AG04450 (cell line): Measurements from ENCODE around the gene ABLIM2. TPM values are rescaled to one million over a fixed set of nuclear protein-coding genes. Genes with fewer than 3 reads are reported as not detected.

Experiments used
- CTCF ChIA-PET: fragments of 300-600, 350-600 bp; formaldehyde crosslinking; extraction: SDS; loops from one replicate; lab custom pipeline; 2022; ENCODE audit warnings: antibody characterized with exemption, inconsistent platforms; lab: Charles Lee
- POLR2A ChIA-PET: fragments of 350-600 bp; formaldehyde crosslinking; extraction: SDS; loops from one replicate; lab custom pipeline; 2021; ENCODE audit warnings: antibody characterized with exemption, inconsistent platforms; lab: Yijun Ruan, JAX
- DNase-seq: peaks from one replicate; pipeline ENCODE4 v3.0.0-alpha.2; 2011; ENCODE audit warnings: low read depth, low spot score
- H3K27ac ChIP-seq: one replicate; pipeline ENCODE4 v1.5.1; 2012; ENCODE audit warnings: low read depth, low read length, control low read depth
- H3K27me3 ChIP-seq: one replicate; pipeline ENCODE4 v1.6.0; 2012; ENCODE audit warnings: low read length; ENCODE audit not compliant: control insufficient read depth, insufficient read depth
- H3K4me3 ChIP-seq: 2 replicates; pipeline ENCODE4 v1.5.1; 2011; ENCODE audit warnings: mild to moderate bottlenecking, low read depth, low read length, control low read depth
- H3K9me3 ChIP-seq: 2 replicates; pipeline ENCODE4 v1.5.1; 2012; ENCODE audit warnings: low read length; ENCODE audit not compliant: control insufficient read depth, insufficient read depth
- polyA plus RNA-seq: library from polyadenylated mRNA; depleted of rRNA; stranded (reverse); fragments of >200 nt; gene quantifications from 2 replicates; pipeline ENCODE4 v1.2.3, GENCODE V29; 2011
- TF ChIP-seq, protein P1 (sequence below): IDR thresholded peaks from 2 replicates; pipeline ENCODE4 v1.5.1; 2011; ENCODE audit warnings: low read depth, low read length, control low read depth, inconsistent platforms

The ABLIM2 gene
- polyA plus RNA-seq, 1 experiment, result not detected

DNA sequence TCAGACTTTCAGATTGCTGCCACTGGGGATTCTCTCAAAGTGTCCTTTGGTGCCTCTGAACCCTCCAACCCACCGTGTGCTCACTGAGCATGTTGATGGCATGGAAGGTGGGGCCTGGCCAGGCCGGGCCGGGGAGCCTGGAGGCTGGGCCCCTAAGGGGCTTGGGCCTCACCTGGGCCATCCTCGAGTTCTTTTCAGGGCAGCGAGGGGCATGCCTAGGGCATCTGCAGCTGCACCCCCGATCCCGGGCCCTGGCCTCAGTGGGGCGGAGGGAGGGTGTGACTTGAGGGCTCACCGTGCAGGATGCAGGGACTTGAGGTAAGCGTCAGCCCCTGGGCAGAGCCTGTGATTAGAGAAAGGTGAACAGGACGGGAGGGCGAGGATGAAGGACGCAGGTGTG is 38.9 kb upstream of the ABLIM2 start:
- Histone ChIP-seq H3K9me3 (peaks cover 5% of the 10 kb centered on the region; the same call in 1 of the 2 replicates), H3K27me3 (peaks cover 20% of the 10 kb centered on the region), H3K27ac (no peak overlapping the region), H3K4me3 (no peak overlapping the region)
- ChIA-PET CTCF (interaction anchor here (0.9 to 2.3 kb wide), 2 partner anchors 17 to 21 kb away, joined by 3 to 16 read pairs; no protein-coding TSS in a partner anchor), POLR2A (no interaction called here)
- DNase-seq, result no peak
- TF ChIP-seq, protein P1, sequence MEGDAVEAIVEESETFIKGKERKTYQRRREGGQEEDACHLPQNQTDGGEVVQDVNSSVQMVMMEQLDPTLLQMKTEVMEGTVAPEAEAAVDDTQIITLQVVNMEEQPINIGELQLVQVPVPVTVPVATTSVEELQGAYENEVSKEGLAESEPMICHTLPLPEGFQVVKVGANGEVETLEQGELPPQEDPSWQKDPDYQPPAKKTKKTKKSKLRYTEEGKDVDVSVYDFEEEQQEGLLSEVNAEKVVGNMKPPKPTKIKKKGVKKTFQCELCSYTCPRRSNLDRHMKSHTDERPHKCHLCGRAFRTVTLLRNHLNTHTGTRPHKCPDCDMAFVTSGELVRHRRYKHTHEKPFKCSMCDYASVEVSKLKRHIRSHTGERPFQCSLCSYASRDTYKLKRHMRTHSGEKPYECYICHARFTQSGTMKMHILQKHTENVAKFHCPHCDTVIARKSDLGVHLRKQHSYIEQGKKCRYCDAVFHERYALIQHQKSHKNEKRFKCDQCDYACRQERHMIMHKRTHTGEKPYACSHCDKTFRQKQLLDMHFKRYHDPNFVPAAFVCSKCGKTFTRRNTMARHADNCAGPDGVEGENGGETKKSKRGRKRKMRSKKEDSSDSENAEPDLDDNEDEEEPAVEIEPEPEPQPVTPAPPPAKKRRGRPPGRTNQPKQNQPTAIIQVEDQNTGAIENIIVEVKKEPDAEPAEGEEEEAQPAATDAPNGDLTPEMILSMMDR, result no peak

DNA sequence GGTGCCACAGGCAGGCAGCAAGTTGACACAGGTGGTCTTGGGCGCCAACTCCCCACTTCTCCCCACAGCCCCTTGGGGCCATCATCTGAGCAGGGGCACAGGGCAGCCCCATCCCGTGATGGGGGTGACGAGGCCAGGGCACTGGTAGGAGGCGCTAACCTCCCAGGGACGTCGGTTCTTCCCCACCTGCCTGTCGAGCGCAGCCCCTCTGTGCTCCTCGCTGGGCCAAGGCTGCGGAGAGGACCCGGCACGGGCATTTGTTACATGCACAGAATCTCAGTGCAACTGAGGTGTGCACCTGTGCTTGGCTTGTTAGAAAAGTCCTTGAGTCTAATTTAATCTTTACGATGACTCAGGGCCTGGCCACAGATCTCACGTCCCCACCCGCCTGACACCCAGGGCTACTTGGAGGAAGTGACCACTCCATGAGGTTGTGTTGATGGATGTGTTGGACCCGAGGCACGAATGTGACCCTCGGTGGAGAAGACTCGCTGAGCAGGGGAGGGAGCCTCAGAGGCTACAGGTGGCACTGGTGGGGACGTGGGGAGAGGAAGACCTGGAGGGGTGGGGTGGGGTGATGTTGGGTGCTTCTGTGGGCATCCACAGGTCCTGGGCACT is 37.3 kb upstream of the ABLIM2 start:
- Histone ChIP-seq H3K27me3 (peaks cover 20% of the 10 kb centered on the region), H3K9me3 (peaks cover 5% of the 10 kb centered on the region; the same call in 1 of the 2 replicates), H3K27ac (no peak overlapping the region), H3K4me3 (no peak overlapping the region)
- POLR2A ChIA-PET, result no interaction called here
- CTCF ChIA-PET, result interaction anchor here (0.6 kb wide), 1 partner anchor 71 kb away, joined by 3 read pairs; no protein-coding TSS in a partner anchor
- TF ChIP-seq, protein P1, result no peak
- DNase-seq, result no peak

DNA sequence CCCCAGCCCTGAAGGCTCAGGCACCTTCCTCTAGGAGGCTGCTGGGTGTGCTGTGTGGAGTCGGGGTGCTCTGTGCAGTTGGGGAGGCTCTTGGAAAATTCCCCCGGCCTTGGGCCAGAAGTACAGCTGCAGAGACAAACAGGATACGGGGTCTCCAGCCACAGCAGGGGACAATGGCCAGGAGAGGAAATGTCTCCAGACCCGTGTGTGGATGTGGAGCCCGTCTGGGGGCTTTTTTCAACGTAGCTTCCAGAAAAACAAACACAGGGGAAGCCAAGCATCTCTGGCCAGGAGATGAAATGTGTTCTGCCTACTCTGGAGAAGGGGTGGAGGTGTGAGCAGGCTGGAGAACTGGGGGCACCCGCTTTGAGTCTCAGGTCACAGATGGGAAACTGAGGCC is 36.8 kb upstream of the ABLIM2 start:
- ChIA-PET CTCF (no interaction called here), POLR2A (no interaction called here)
- TF ChIP-seq, protein P1, result no peak
- Histone ChIP-seq H3K4me3 (no peak overlapping the region), H3K27me3 (peaks cover 20% of the 10 kb centered on the region), H3K9me3 (peaks cover 5% of the 10 kb centered on the region; the same call in 1 of the 2 replicates), H3K27ac (no peak overlapping the region)
- no peak for DNase-seq

DNA sequence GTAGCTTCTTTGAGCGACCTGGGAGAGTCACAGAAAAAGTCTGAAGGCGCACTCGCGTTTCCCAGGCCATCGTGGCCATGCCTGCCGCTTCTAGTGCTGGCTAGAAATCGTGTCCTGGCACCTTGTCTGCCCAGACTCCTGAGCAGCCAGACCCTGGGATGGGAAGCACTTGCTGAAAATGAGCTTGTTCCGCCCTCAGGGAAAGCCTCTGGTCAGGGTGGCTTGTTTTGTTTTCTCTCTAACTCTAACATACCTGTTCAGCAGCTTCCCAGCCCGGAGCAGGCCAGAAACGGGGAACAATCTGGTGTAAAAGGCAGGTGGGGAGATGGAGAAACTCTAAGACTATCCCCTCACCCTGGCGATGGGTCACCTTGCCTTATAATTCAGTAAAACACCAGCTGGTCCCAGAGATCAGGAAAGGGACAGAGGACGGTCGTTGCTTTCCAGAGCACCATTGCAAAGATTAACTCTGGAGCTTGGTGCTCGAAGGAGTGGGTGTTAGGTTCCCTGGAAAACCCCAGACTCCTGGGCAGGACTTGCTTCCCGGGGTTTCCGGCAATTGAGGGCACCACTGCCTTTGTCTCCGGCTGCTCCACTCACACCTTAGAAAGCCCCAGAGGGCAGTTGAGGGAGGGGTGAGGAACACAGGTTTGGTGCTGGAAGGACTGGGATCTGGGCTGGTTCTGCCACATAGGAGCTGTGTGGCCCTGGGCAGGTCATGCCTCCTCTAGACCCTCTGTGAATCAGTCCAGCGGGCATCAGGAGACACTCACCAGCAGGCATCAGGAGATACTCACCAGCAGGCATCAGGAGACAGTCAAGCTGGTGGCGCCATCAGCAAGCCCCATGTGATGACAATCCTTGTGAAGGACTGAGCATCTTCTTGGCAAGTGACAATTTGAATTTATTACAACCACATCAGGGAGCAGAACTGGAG is 36.0 kb upstream of the ABLIM2 start:
- Histone ChIP-seq H3K27me3 (peaks cover 20% of the 10 kb centered on the region), H3K27ac (no peak overlapping the region), H3K9me3 (no peaks in the 10 kb centered on the region; the same call in 1 of the 2 replicates), H3K4me3 (no peak overlapping the region)
- POLR2A ChIA-PET, result no interaction called here
- TF ChIP-seq, protein P1, result no peak
- CTCF ChIA-PET, result interaction anchor here (1.7 kb wide), 1 partner anchor 18 kb away, joined by 9 read pairs; no protein-coding TSS in a partner anchor
- DNase-seq, result no peak
